Effector memory CD8-positive, alpha-beta T cell (primary cell): ENCODE results near the gene MAP2.

ENCODE experiments used
- ATAC-seq: fragments of 150-1000 bp; cut with Tn5 transposase; replicated peaks from 2 replicates; pipeline ENCODE4 v1.10.0; 2021; ENCODE audit warnings: mild to moderate bottlenecking, moderate library complexity
- DNase-seq, 3 experiments: peaks; one replicate each; pipeline ENCODE4 v3.0.0; 2021
- H3K27ac Mint-ChIP-seq, 2 donors: one replicate each; pipeline ENCODE4 v1.8.0; 2022; ENCODE audit warnings: mild to moderate bottlenecking in 2 of 2, mixed read lengths in 2 of 2, moderate library complexity in 2 of 2
- H3K27me3 Mint-ChIP-seq, 2 donors: one replicate each; pipeline ENCODE4 v1.8.0; 2022; ENCODE audit warnings: mixed read lengths in 2 of 2
- H3K36me3 Mint-ChIP-seq: one replicate; pipeline ENCODE4 v1.8.0; 2022; ENCODE audit warnings: mild to moderate bottlenecking, moderate library complexity, mixed read lengths; ENCODE audit not compliant: insufficient read depth
- H3K4me1 Mint-ChIP-seq, 2 donors: one replicate each; pipeline ENCODE4 v1.8.0; 2022; ENCODE audit warnings: low read depth in 2 of 2, mixed read lengths in 2 of 2
- H3K4me3 Mint-ChIP-seq, 2 donors: one replicate each; pipeline ENCODE4 v1.8.0; 2022; ENCODE audit warnings: mild to moderate bottlenecking in 2 of 2, mixed read lengths in 2 of 2, moderate library complexity in 2 of 2
- H3K9me3 Mint-ChIP-seq, 2 donors: one replicate each; pipeline ENCODE4 v1.8.0; 2022; ENCODE audit warnings: mixed read lengths in 2 of 2

MAP2 gene

GRCh38 chr2:209757163-209757562 is 333.3 kb downstream of the MAP2 start:
- DNase-seq (no peak), ATAC-seq (no peak)
- Mint-ChIP-seq H3K9me3 (peaks cover 0 to 5% of the 10 kb centered on the region in 2 donors), H3K27me3 (peaks cover 15 to 20% of the 10 kb centered on the region in 2 donors), H3K27ac (no peak overlapping the region), H3K4me3 (no peak overlapping the region), H3K36me3 (no peaks in the 10 kb centered on the region), H3K4me1 (no peaks in the 10 kb centered on the region)

GRCh38 chr2:209761566-209761965 is 337.7 kb downstream of the MAP2 start:
- Mint-ChIP-seq H3K9me3 (no peaks in the 10 kb centered on the region), H3K4me1 (no peaks in the 10 kb centered on the region), H3K36me3 (no peaks in the 10 kb centered on the region), H3K27ac (no peak overlapping the region), H3K4me3 (no peak overlapping the region), H3K27me3 (peaks cover 0 to 7% of the 10 kb centered on the region in 2 donors)
- ATAC-seq (no peak), DNase-seq (no peak)

- H3K27ac Mint-ChIP-seq, result no peak overlapping the region
- no peaks in the 10 kb centered on the region for H3K36me3 Mint-ChIP-seq
- H3K9me3 Mint-ChIP-seq, result no peaks in the 10 kb centered on the region
- H3K27me3 Mint-ChIP-seq, result peaks cover 0 to 7% of the 10 kb centered on the region in 2 donors
- ATAC-seq (no peak), DNase-seq (no peak)
- H3K4me3 Mint-ChIP-seq, result no peak overlapping the region
- no peaks in the 10 kb centered on the region for H3K4me1 Mint-ChIP-seq
Measured at GRCh38 chr2:209762563-209762962, 338.7 kb downstream of the MAP2 start.

- H3K27ac Mint-ChIP-seq, result no peak overlapping the region
- H3K4me3 Mint-ChIP-seq, result no peak overlapping the region
- H3K9me3 Mint-ChIP-seq, result no peaks in the 10 kb centered on the region
- H3K4me1 Mint-ChIP-seq, result no peaks in the 10 kb centered on the region
- no peaks in the 10 kb centered on the region for H3K36me3 Mint-ChIP-seq
- H3K27me3 Mint-ChIP-seq, result peaks cover 0 to 1% of the 10 kb centered on the region in 2 donors
- DNase-seq (no peak), ATAC-seq (no peak)
Measured at GRCh38 chr2:209763106-209763505, 339.3 kb downstream of the MAP2 start.

- DNase-seq (no peak), ATAC-seq (no peak)
- Mint-ChIP-seq H3K27me3 (peaks cover 21 to 31% of the 10 kb centered on the region in 2 donors), H3K27ac (no peak overlapping the region), H3K4me1 (peaks cover 0 to 4% of the 10 kb centered on the region in 2 donors), H3K4me3 (no peak overlapping the region), H3K9me3 (peaks cover 0 to 2% of the 10 kb centered on the region in 2 donors), H3K36me3 (no peaks in the 10 kb centered on the region)
Measured at GRCh38 chr2:209766613-209767012, 342.8 kb downstream of the MAP2 start.

GRCh38 chr2:209767316-209767715 is 343.5 kb downstream of the MAP2 start:
- Mint-ChIP-seq H3K4me3 (no peak overlapping the region), H3K27me3 (peaks cover 22 to 31% of the 10 kb centered on the region in 2 donors), H3K36me3 (no peaks in the 10 kb centered on the region), H3K4me1 (peaks cover 0 to 4% of the 10 kb centered on the region in 2 donors), H3K9me3 (peaks cover 0 to 2% of the 10 kb centered on the region in 2 donors), H3K27ac (no peak overlapping the region)
- ATAC-seq (no peak), DNase-seq (no peak)

- Mint-ChIP-seq H3K36me3 (no peaks in the 10 kb centered on the region), H3K9me3 (peaks cover 0 to 2% of the 10 kb centered on the region in 2 donors), H3K4me1 (peaks cover 0 to 4% of the 10 kb centered on the region in 2 donors), H3K27ac (no peak overlapping the region), H3K27me3 (peaks cover 31 to 38% of the 10 kb centered on the region in 2 donors), H3K4me3 (no peak overlapping the region)
- DNase-seq (no peak), ATAC-seq (no peak)
Measured at GRCh38 chr2:209768557-209768956, 344.7 kb downstream of the MAP2 start.

GRCh38 chr2:209771474-209772289 is 347.8 kb downstream of the MAP2 start, which contains the start of gene UNC80:
TSS of gene UNC80 (plus strand) at chr2:209771832. CDS start at chr2:209772073, 241 bp downstream.
- peaks cover 40 to 44% of the 10 kb centered on the region in 2 donors for H3K27me3 Mint-ChIP-seq
- DNase-seq (no peak), ATAC-seq (no peak)
- peaks cover 0 to 2% of the 10 kb centered on the region in 2 donors for H3K9me3 Mint-ChIP-seq
- no peaks in the 10 kb centered on the region for H3K36me3 Mint-ChIP-seq
- H3K4me3 Mint-ChIP-seq, result peak within 1 kb of the TSS; percentile 35 to 60
- H3K4me1 Mint-ChIP-seq, result peaks cover 0 to 4% of the 10 kb centered on the region in 2 donors
- H3K27ac Mint-ChIP-seq, result no peak within 1 kb of the TSS

GRCh38 chr2:209772290-209772685 is 348.4 kb downstream of the MAP2 start:
- Mint-ChIP-seq H3K27me3 (peaks cover 44 to 49% of the 10 kb centered on the region in 2 donors), H3K36me3 (no peaks in the 10 kb centered on the region), H3K4me1 (peaks cover 0 to 4% of the 10 kb centered on the region in 2 donors), H3K27ac (no peak overlapping the region), H3K4me3 (peak overlapping the region in 1 of 2 donors; percentile 35), H3K9me3 (peaks cover 0 to 2% of the 10 kb centered on the region in 2 donors)
- ATAC-seq (no peak), DNase-seq (no peak)

- H3K27me3 Mint-ChIP-seq, result peaks cover 42 to 49% of the 10 kb centered on the region in 2 donors
- H3K36me3 Mint-ChIP-seq, result no peaks in the 10 kb centered on the region
- peaks cover 0 to 4% of the 10 kb centered on the region in 2 donors for H3K4me1 Mint-ChIP-seq
- ATAC-seq (no peak), DNase-seq (no peak)
- H3K27ac Mint-ChIP-seq, result no peak overlapping the region
- H3K9me3 Mint-ChIP-seq, result peaks cover 0 to 2% of the 10 kb centered on the region in 2 donors
- no peak overlapping the region for H3K4me3 Mint-ChIP-seq
Measured at GRCh38 chr2:209773377-209773776, 349.5 kb downstream of the MAP2 start.
